T1000 (cell line): ENCODE measurements around the gene SEC61B.
"Not testable (repeated sequence)": the region's sequence is repeated elsewhere in the genome, so short reads cannot be mapped to it uniquely, and the experiment has no call there.

Experiments
- DNase-seq: peaks from one replicate; lab custom pipeline; 2025; ENCODE audit warnings: mixed read lengths; lab: John Stamatoyannopoulos, UW

Gene SEC61B

GRCh38 chr9:99192786-99193465 is 29.2 kb upstream of the SEC61B start:
- no peak for DNase-seq

- DNase-seq: no peak
Observed at GRCh38 chr9:99193466-99193821, 28.6 kb upstream of the SEC61B start.

- not testable (repeated sequence) for DNase-seq
Observed at GRCh38 chr9:99196484-99196883, 25.6 kb upstream of the SEC61B start.

GRCh38 chr9:99197124-99197630 is 24.9 kb upstream of the SEC61B start:
- no peak for DNase-seq

GRCh38 chr9:99197987-99198386 is 24.1 kb upstream of the SEC61B start:
- no peak for DNase-seq

GRCh38 chr9:99199938-99200539 is 22.0 kb upstream of the SEC61B start:
- no peak for DNase-seq

- DNase-seq: no peak
Observed at GRCh38 chr9:99201603-99202002, 20.5 kb upstream of the SEC61B start.

GRCh38 chr9:99210572-99210971 is 11.5 kb upstream of the SEC61B start:
- no peak for DNase-seq

- no peak for DNase-seq
Observed at GRCh38 chr9:99211746-99212145, 10.3 kb upstream of the SEC61B start.

GRCh38 chr9:99213197-99213596 is 8.9 kb upstream of the SEC61B start:
- no peak for DNase-seq

- no peak for DNase-seq
Observed at GRCh38 chr9:99216073-99216472, 6.0 kb upstream of the SEC61B start.

GRCh38 chr9:99220011-99220410 is 2.1 kb upstream of the SEC61B start:
- no peak for DNase-seq

- no peak for DNase-seq
Observed at GRCh38 chr9:99221266-99221620, 839 bp upstream of the SEC61B start.

- DNase-seq: no peak
Observed at GRCh38 chr9:99222416-99223270, 561 bp downstream of the SEC61B start.

- DNase-seq: no peak
Observed at GRCh38 chr9:99224445-99224844, 2.4 kb downstream of the SEC61B start.

GRCh38 chr9:99226054-99226453 is 4.0 kb downstream of the SEC61B start:
- no peak for DNase-seq

- no peak for DNase-seq
Observed at GRCh38 chr9:99230206-99230605, 8.1 kb downstream of the SEC61B start.

GRCh38 chr9:99231711-99232110 is 9.6 kb downstream of the SEC61B start:
- no peak for DNase-seq

- DNase-seq: no peak
Observed at GRCh38 chr9:99234618-99235017, 12.5 kb downstream of the SEC61B start.

- DNase-seq: no peak
Observed at GRCh38 chr9:99235069-99235468, 13.0 kb downstream of the SEC61B start.

- DNase-seq: no peak
Observed at GRCh38 chr9:99235926-99236634, 14.0 kb downstream of the SEC61B start.

GRCh38 chr9:99237356-99237755 is 15.3 kb downstream of the SEC61B start:
- DNase-seq: no peak
